A549 (cell line): ENCODE measurements around the gene SYNE2. TPM values are rescaled to one million over a fixed set of nuclear protein-coding genes. Genes with fewer than 3 reads are reported as not detected.
A peak's percentile ranks its signal among the peaks of the same experiment; 100 is the strongest.

Experiments used
- ATAC-seq, 2 experiments: fragments of 200-7000 bp in 1 of 2; fragments of >200 bp in 1 of 2; cut with Nextera tagmentation in 1 of 2; cut with Tn5 transposase in 1 of 2; 3 replicates each; pipeline versions ENCODE4 v1.8.0 to v1.9.1; 2018 to 2020; ENCODE audit warnings: mild to moderate bottlenecking in 1 of 2, moderate library complexity in 1 of 2
- CTCF ChIA-PET: fragments of 300-600 bp; sonication (Branson Sonifier 250); formaldehyde crosslinking; extraction: SDS; loops from one replicate; lab custom pipeline; 2021; ENCODE audit warnings: antibody characterized with exemption, inconsistent platforms; lab: Yijun Ruan, JAX
- POLR2A ChIA-PET: fragments of 350-600 bp; formaldehyde crosslinking; extraction: SDS; loops from one replicate; lab custom pipeline; 2021; ENCODE audit warnings: antibody characterized with exemption, inconsistent platforms; lab: Yijun Ruan, JAX
- DNase-seq, 2 experiments: peaks; one replicate each; pipeline versions ENCODE4 v3.0.0 to v3.0.0-alpha.2; 2011 to 2016; ENCODE audit warnings: low read depth in 1 of 2, low spot score in 1 of 2
- FAIRE-seq: peaks from 2 replicates; lab custom pipeline; 2011; peaks lifted over from hg19 to GRCh38; lab: Jason Lieb, UNC
- H3K27ac ChIP-seq, 2 experiments: fragments of >200 bp; sonication (Bioruptor Twin); formaldehyde crosslinking; 3 replicates each; pipeline ENCODE4 v1.5.1; 2016 to 2017
- H3K4me1 ChIP-seq: fragments of >200 bp; sonication (Bioruptor Twin); formaldehyde crosslinking; 3 replicates; pipeline ENCODE4 v1.6.1; 2016
- H3K4me2 ChIP-seq: fragments of >200 bp; sonication (Bioruptor Twin); formaldehyde crosslinking; 3 replicates; pipeline ENCODE4 v1.6.1; 2016
- H3K4me3 ChIP-seq: fragments of >200 bp; sonication (Bioruptor Twin); formaldehyde crosslinking; 3 replicates; pipeline ENCODE4 v1.5.1; 2016
- H3K9me3 ChIP-seq: fragments of >200 bp; sonication (Bioruptor Twin); formaldehyde crosslinking; 3 replicates; pipeline ENCODE4 v1.6.1; 2016
- CBX8 ChIP-seq: fragments of 200-600 bp; sonication (generic); IDR thresholded peaks from 2 replicates; pipeline ENCODE4 v1.6.1; 2016
- CEBPB ChIP-seq, 2 experiments: fragments of >200 bp in 1 of 2; sonication (Bioruptor Twin) in 1 of 2; formaldehyde crosslinking in 1 of 2; IDR thresholded peaks; 2 replicates each; pipeline ENCODE4 v1.6.1; 2012 to 2016
- CTCF ChIP-seq: fragments of >200 bp; sonication (Bioruptor Twin); formaldehyde crosslinking; IDR thresholded peaks from 3 replicates; pipeline ENCODE4 v1.5.1; 2016
- EP300 ChIP-seq, 2 experiments: fragments of >200 bp; sonication (Bioruptor Twin); formaldehyde crosslinking; IDR thresholded peaks; 2 replicates in 1 of 2; 3 replicates in 1 of 2; pipeline ENCODE4 v1.6.1; 2016 to 2017
- FOSL2 ChIP-seq, 2 experiments: fragments of 450-650 bp in 1 of 2; fragments of >200 bp in 1 of 2; sonication (Bioruptor Twin) in 1 of 2; formaldehyde crosslinking; IDR thresholded peaks; 2 replicates each; pipeline versions ENCODE4 v1.5.0 to v1.6.1; 2016 to 2020; ENCODE audit warnings: mild to moderate bottlenecking in 1 of 2, moderate library complexity in 1 of 2
- FOXS1 ChIP-seq: fragments of 250-450 bp; sonication (Bioruptor Pico); IDR thresholded peaks from 2 replicates; pipeline ENCODE4 v1.5.0; 2020; ENCODE audit warnings: mild to moderate bottlenecking, moderate library complexity
- HES2 ChIP-seq: fragments of >200 bp; sonication (Bioruptor Twin); formaldehyde crosslinking; IDR thresholded peaks from 2 replicates; pipeline ENCODE4 v1.6.1; 2016
- HMGXB4 ChIP-seq: fragments of 250-450 bp; sonication (Bioruptor Pico); IDR thresholded peaks from 2 replicates; pipeline ENCODE4 v1.5.0; 2021; ENCODE audit warnings: mild to moderate bottlenecking, moderate library complexity, borderline replicate concordance
- JUNB ChIP-seq: fragments of >200 bp; sonication (Bioruptor Twin); formaldehyde crosslinking; IDR thresholded peaks from 2 replicates; pipeline ENCODE4 v1.6.1; 2016
- KDM1A ChIP-seq: fragments of 200-600 bp; sonication (generic); IDR thresholded peaks from 2 replicates; pipeline ENCODE4 v1.6.1; 2016; ENCODE audit warnings: low read depth, mild to moderate bottlenecking
- KDM5A ChIP-seq: fragments of 200-600 bp; sonication (generic); IDR thresholded peaks from 2 replicates; pipeline ENCODE4 v1.6.1; 2016; ENCODE audit warnings: antibody characterized with exemption, mild to moderate bottlenecking
- MAFK ChIP-seq: fragments of 450-650 bp; IDR thresholded peaks from 2 replicates; pipeline ENCODE4 v1.6.1; 2014; ENCODE audit not compliant: partially characterized antibody
- MAX ChIP-seq: IDR thresholded peaks from 2 replicates; pipeline ENCODE4 v1.6.1; 2012
- MYC ChIP-seq: IDR thresholded peaks from 2 replicates; pipeline ENCODE4 v1.6.1; 2012; ENCODE audit warnings: mild to moderate bottlenecking, inconsistent platforms, low read length, improper control_type of control experiment, borderline replicate concordance
- NFE2L2 ChIP-seq: fragments of 150-350 bp; conservative IDR thresholded peaks from 2 replicates; pipeline ENCODE4 v1.6.1; 2014; ENCODE audit warnings: low read length
- NR3C1 ChIP-seq: fragments of >200 bp; sonication (Bioruptor Twin); formaldehyde crosslinking; IDR thresholded peaks from 3 replicates; pipeline ENCODE4 v1.6.1; 2017
- PBX3 ChIP-seq: IDR thresholded peaks from 2 replicates; pipeline ENCODE4 v1.6.1; 2012
- POLR2A ChIP-seq: IDR thresholded peaks from 2 replicates; pipeline ENCODE4 v1.6.1; 2012; ENCODE audit warnings: mild to moderate bottlenecking, low read length
- REST ChIP-seq: fragments of 200-600 bp; sonication (generic); IDR thresholded peaks from 2 replicates; pipeline ENCODE4 v1.6.1; 2016; ENCODE audit warnings: antibody characterized with exemption, mild to moderate bottlenecking, moderate library complexity
- SMC3 ChIP-seq: fragments of >200 bp; sonication (Bioruptor Twin); formaldehyde crosslinking; IDR thresholded peaks from 3 replicates; pipeline ENCODE4 v1.6.1; 2018; ENCODE audit warnings: inconsistent platforms
- TP53 ChIP-seq: fragments of 250-450 bp; sonication (Bioruptor Pico); IDR thresholded peaks from 2 replicates; pipeline ENCODE4 v1.5.0; 2021; ENCODE audit warnings: mild to moderate bottlenecking, moderate library complexity
- USF2 ChIP-seq: fragments of 450-650 bp; IDR thresholded peaks from 2 replicates; pipeline ENCODE4 v1.6.1; 2014; ENCODE audit warnings: antibody characterized with exemption
- ZSCAN20 ChIP-seq: fragments of 250-450 bp; sonication (Bioruptor Pico); IDR thresholded peaks from 2 replicates; pipeline ENCODE4 v1.8.0; 2022; ENCODE audit warnings: mild to moderate bottlenecking, moderate library complexity
- WGBS: methylation state at CpG from one replicate; pipeline ENCODE4 v1.1.6; 2017; ENCODE audit errors: missing lambda C conversion rate; 5-methylcytosine and 5-hydroxymethylcytosine counted together
- polyA plus RNA-seq, 4 experiments: library from polyadenylated mRNA; depleted of rRNA in 3 of 4; stranded (reverse); fragments of >200 nt; fragmentation: RNase III in 1 of 4; extraction: RNeasy Plus Mini Kit Qiagen cat#74134 plus additional on column Dnase treatment in 1 of 4; gene quantifications; 2 replicates in 3 of 4; 3 replicates in 1 of 4; pipeline ENCODE4 v1.2.3, GENCODE V29; 2011 to 2017

SYNE2 gene
- polyA plus RNA-seq, 2 of the 4 experiments (the other 2 are of a cell fraction): 3.4 to 11.3 TPM

- no peaks in the 10 kb centered on the region for H3K9me3 ChIP-seq
- FAIRE-seq (no peak), DNase-seq (no peak), ATAC-seq (no peak)
- H3K4me1 ChIP-seq: peaks cover 24% of the 10 kb centered on the region
- POLR2A ChIA-PET: no interaction called here
- H3K4me2 ChIP-seq: no peak overlapping the region
- no peak overlapping the region for H3K4me3 ChIP-seq
- 91% methylated on average over 3 of the region's 3 CpGs for WGBS
- no peak for TF ChIP-seq JUNB
- TF ChIP-seq SMC3: no peak
- TF ChIP-seq KDM5A: no peak
- TF ChIP-seq PBX3: no peak
- no peak for TF ChIP-seq CTCF
- no peak for TF ChIP-seq REST
- TF ChIP-seq ZSCAN20: no peak
- TF ChIP-seq TP53 (CRISPR knock-in tag): no peak
- TF ChIP-seq KDM1A: no peak
- H3K27ac ChIP-seq: no peak overlapping the region
- CTCF ChIA-PET: interaction anchor here (1.0 to 1.5 kb wide), 3 partner anchors 10 to 114 kb away, joined by 3 to 4 read pairs (median 3); no protein-coding TSS in a partner anchor
Observed at GRCh38 chr14:64190974-64191502, 338.2 kb downstream of the SYNE2 start.

- Histone ChIP-seq H3K27ac (peak overlapping the region in 1 of 2 experiments; percentile 13; a peak in 2 of 6 replicates), H3K4me1 (peaks cover 24% of the 10 kb centered on the region), H3K4me3 (no peak overlapping the region), H3K4me2 (no peak overlapping the region)
- WGBS: 32% methylated on average over 2 of the region's 2 CpGs
- POLR2A ChIA-PET: no interaction called here
- DNase-seq (peak in 1 of 2 experiments; percentile 70), ATAC-seq (peak; percentile 66 to 71; a peak in 5 of 6 replicates)
- no peak for TF ChIP-seq USF2
- TF ChIP-seq HMGXB4 (CRISPR knock-in tag): no peak
- no peak for TF ChIP-seq FOXS1
- no peak for TF ChIP-seq EP300 (IDR thresholded peaks at IDR 0.05)
- peak; percentile 48 for TF ChIP-seq MAFK
- no peak for TF ChIP-seq SMC3
- no peak for TF ChIP-seq CEBPB (IDR thresholded peaks at IDR 0.05)
- no peak for TF ChIP-seq MYC
- no peak for TF ChIP-seq MAX
- TF ChIP-seq POLR2A: no peak
- TF ChIP-seq KDM1A: peak; percentile 61; the same call in 1 of the 2 replicates
- no peak for TF ChIP-seq HES2
- TF ChIP-seq NFE2L2: 0 out of 2 replicates have a peak, but pooled peaks have one; percentile 2
- no peak for TF ChIP-seq CBX8
- no peak for TF ChIP-seq FOSL2 (IDR thresholded peaks at IDR 0.05)
- peak; percentile 60; the same call in 1 of the 2 replicates for TF ChIP-seq FOSL2 (CRISPR knock-in tag; IDR thresholded peaks at IDR 0.05)
- no peak for TF ChIP-seq NR3C1
- TF ChIP-seq JUNB: 0 out of 2 replicates have a peak, but pooled peaks have one; percentile 24
- TF ChIP-seq, all 56 proteins: peak for 5
- CTCF ChIA-PET: interaction anchor here (1.0 to 1.5 kb wide), 3 partner anchors 11 to 113 kb away, joined by 3 to 4 read pairs (median 3); no protein-coding TSS in a partner anchor
- FAIRE-seq: no peak
- H3K9me3 ChIP-seq: no peaks in the 10 kb centered on the region
Observed at GRCh38 chr14:64191756-64192155, 339.0 kb downstream of the SYNE2 start.
